ENCODE data around the gene LAS1L.

- no peak for TF ChIP-seq CTCF (IDR thresholded peaks at IDR 0.05; ENCODE audit: low read depth, low read length)
- no peak for TF ChIP-seq EZH2phosphoT487 (IDR thresholded peaks at IDR 0.05; ENCODE audit: low read depth)
Observed at GRCh38 chrX:65551086-65551485, 16.5 kb upstream of the LAS1L start.
